C4-2B (cell line): ENCODE data around the gene NHS.

Experiments
- ZFX ChIP-seq: fragments of 450-650 bp; IDR thresholded peaks from 2 replicates; pipeline ENCODE4 v1.6.1; 2017
- TF ChIP-seq, protein P1 (sequence below): fragments of 450-650 bp; conservative IDR thresholded peaks from 2 replicates; pipeline ENCODE4 v1.5.1; 2017; ENCODE audit warnings: mild to moderate bottlenecking

DNA sequence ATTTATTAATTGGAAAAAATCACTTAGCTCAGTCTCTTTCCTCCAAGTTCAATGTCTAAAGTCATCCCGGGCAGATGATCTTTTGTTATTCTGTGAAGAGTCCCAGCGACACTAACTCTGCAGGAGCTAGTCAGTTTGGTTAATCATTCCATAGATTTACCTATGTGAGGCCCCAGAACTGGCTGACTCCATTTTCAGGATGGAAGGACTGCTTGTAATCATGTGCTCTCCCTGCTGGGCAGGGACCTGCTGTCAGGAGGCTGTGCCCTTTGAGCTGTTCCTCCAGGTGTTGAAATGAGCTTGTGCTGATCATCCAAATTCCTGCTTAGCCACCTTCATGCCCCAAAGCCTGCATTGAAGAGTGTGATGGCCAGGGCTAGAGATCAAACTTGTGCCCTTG is 169.8 kb downstream of the NHS start:
- TF ChIP-seq, protein P1, sequence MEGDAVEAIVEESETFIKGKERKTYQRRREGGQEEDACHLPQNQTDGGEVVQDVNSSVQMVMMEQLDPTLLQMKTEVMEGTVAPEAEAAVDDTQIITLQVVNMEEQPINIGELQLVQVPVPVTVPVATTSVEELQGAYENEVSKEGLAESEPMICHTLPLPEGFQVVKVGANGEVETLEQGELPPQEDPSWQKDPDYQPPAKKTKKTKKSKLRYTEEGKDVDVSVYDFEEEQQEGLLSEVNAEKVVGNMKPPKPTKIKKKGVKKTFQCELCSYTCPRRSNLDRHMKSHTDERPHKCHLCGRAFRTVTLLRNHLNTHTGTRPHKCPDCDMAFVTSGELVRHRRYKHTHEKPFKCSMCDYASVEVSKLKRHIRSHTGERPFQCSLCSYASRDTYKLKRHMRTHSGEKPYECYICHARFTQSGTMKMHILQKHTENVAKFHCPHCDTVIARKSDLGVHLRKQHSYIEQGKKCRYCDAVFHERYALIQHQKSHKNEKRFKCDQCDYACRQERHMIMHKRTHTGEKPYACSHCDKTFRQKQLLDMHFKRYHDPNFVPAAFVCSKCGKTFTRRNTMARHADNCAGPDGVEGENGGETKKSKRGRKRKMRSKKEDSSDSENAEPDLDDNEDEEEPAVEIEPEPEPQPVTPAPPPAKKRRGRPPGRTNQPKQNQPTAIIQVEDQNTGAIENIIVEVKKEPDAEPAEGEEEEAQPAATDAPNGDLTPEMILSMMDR = no peak
- TF ChIP-seq ZFX = no peak
